ENCODE data around the gene PCYT1A.

GRCh38 chr3:196180346-196180745, 107.2 kb downstream of the PCYT1A start:
- TF ChIP-seq POLR2A (IDR thresholded peaks at IDR 0.05; ENCODE audit: low read length): no peak
- no peak for TF ChIP-seq GATA1 (IDR thresholded peaks at IDR 0.05; ENCODE audit: low read depth, low read length)

Measured in erythroblast (primary cell).